Kidney capillary endothelial cell (primary cell): ENCODE measurements around the gene SYNDIG1.
"Not testable (repeated sequence)": the region's sequence is repeated elsewhere in the genome, so short reads cannot be mapped to it uniquely, and the experiment has no call there.

Experiments
- DNase-seq: peaks from one replicate; pipeline ENCODE4 v3.0.0-alpha.2; 2018; ENCODE audit warnings: low spot score

The SYNDIG1 gene

GRCh38 chr20:24493181-24493580 lies 23.8 kb downstream of the SYNDIG1 start:
- DNase-seq, result no peak

GRCh38 chr20:24493661-24494459 lies 24.4 kb downstream of the SYNDIG1 start:
- DNase-seq, result no peak

GRCh38 chr20:24494460-24494920 lies 25.1 kb downstream of the SYNDIG1 start:
- DNase-seq, result no peak

DNA sequence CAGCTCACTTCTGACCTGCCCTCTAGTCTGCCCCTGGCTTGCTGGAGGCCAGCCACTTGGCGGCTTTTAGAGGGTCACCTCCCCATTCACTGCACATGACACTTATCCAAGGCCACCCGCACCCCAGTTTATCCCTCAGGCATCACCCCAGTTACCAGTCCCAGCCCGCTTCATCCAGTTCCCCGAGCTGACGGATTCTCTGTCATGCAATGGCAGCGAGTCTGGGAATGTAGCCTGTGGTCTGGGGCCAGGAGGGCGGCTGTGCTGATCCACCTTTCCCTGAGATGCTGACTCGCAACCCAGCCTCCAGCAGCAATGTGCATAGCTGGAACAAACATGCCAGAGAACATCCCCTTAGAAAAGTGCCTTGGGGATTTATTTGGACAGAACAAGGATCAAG lies 25.8 kb downstream of the SYNDIG1 start:
- DNase-seq, result no peak

DNA sequence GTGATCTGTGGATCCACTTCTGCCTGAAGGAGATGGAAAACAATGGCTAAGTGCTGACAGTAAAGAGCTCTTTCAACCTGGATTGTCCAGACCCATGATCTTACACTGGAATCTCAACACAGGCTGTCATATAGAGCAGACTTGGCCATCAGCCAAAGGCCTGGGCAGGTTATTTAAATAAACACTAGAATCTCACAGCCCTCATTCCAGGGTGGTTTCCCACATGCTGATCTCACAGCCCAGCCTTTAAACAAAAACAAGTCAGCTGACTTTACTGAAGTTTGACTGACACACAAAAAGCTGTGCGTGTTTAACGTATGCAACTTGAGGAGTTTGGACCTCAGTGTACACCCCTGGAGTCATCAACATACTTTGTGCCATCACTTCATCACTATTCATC lies 28.4 kb downstream of the SYNDIG1 start:
- DNase-seq, result no peak

DNA sequence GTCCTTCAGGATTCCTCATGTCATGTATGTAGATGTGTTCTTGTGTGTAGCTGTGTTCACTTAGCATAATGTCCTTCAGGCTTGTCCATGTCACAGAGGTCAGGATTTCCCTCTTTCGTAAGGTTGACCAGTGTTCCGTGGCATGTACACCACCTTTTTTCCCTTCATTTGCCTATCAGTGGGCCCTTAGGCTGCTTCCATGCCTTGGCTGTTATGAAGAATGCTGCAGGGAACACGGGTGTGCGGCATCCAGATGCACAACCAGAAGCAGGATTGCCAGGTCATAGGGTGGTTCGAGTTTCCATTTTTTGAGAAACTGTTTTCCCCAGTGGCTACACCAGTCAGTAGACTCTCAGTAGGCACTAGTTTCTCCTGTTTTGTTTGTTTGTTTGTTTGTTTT lies 29.2 kb downstream of the SYNDIG1 start:
- no peak for DNase-seq

DNA sequence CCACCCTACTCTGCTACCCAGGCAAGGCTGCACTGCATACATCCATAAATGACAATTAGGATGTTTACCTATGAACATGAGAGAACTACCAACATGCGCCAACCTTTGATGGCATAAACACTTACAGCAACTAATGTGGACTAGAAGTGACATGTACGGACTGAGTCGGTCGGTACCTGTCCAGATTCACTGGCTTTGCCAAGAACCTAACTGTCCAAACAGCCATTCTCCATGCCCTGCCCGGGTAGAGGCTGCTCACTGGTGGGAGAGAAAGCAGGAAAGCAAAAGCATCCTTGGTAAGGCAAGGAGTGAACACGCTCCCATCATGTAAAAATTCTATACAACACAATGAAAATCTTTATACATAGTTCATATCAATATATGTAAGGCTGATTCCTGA lies 30.0 kb downstream of the SYNDIG1 start:
- DNase-seq, result no peak

DNA sequence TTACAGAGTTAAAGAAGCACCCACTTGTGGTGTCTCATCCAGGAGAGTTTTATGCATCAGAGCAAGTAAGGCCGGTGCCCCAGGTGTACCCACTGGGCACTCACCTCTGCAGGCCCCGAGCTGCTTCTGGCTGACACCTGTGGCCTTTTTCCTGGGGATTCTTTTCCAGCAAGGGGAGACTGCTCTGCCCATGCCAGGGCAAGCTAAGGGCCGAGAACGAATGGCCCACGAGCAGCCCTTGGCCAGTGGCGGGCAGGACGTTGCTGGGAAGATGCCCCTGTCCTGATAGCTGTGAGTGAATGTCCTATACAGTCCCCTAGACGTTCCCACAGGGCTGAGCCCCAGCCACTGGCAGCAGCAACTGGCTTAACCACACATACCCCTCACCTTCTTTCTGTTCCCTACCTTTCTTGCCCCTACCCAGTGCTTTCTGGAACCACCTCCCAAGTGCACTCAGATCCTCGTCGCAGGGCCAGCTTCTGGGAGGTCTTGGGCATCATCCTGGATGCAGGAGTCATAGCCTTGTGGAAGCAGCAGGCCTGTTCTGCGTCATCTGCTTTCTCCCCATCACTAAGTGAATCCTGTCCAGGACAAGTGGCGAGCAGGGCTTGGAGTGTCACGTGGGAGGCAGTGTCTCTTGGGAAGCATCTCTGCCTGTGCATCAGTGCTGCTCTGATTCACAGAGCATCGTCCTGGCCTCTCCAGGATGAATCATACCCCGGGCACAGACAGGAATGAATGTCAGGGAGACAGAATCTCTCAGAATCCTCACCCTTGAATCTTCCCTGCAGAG lies 32.5 kb downstream of the SYNDIG1 start:
- no peak for DNase-seq

GRCh38 chr20:24502661-24503060 lies 33.2 kb downstream of the SYNDIG1 start:
- DNase-seq, result no peak

DNA sequence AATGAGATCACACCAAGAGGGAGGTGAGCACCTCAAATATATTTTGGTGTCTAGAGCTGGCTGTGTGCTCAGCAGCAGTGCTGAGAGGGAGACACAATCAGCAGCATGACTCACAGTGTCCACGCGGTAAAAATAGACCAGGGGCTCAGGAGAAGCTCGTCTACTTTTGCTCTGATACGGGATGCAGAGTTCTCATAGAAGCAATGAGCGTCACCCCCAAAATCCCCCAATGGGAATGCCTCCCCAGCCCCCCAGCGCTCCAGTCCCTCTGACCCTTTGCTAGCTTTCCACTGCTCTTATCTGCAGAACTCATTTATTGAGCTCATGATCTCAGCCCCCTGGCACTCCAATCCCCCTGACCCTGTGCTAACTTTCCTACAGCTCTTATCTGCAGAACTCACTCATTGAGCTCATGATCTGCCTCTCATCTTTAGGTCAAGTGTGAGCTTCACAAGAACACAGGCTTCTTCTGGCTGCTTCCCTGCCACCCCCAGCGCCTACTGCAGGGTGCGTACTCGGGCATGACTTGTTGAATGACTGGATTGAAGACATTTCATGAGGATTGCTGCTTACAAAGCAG lies 34.0 kb downstream of the SYNDIG1 start:
- no peak for DNase-seq

- no peak for DNase-seq
Measured at GRCh38 chr20:24504331-24505285, 35.2 kb downstream of the SYNDIG1 start.

GRCh38 chr20:24506146-24506545 lies 36.7 kb downstream of the SYNDIG1 start:
- no peak for DNase-seq

GRCh38 chr20:24506696-24507095 lies 37.3 kb downstream of the SYNDIG1 start:
- DNase-seq, result no peak

DNA sequence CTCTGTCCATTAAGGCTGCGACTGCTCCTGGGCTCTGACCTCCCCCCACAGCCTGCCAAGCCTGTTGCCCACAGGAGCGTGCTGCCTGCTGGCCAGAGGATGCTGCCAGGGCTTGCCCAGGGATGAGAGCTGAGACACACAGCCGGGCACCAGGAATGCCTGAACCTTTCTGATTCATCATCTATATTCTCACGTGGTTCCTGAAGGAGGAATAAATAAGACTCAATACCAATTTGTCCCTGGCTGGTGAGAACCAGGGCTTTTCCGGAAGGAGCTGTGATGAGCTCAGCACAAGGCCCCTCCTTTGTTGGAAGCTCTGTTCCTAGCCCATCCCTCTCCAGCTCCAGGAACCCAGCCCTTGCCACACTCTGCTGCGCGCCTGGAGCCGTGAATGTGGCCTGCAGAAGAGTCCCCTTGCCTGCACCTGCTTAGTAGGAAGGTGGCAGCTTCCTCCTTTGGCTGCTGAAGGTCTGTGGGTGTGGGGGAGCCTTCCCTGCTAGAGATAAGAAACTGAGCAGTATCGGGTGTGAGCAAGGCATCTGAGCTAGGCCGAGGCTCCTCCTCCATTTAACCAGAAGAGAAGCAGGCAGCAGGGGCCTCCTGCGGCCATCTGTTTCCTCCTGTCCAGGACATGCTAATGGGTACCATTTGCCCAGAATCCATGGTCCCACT lies 37.9 kb downstream of the SYNDIG1 start:
- no peak for DNase-seq

DNA sequence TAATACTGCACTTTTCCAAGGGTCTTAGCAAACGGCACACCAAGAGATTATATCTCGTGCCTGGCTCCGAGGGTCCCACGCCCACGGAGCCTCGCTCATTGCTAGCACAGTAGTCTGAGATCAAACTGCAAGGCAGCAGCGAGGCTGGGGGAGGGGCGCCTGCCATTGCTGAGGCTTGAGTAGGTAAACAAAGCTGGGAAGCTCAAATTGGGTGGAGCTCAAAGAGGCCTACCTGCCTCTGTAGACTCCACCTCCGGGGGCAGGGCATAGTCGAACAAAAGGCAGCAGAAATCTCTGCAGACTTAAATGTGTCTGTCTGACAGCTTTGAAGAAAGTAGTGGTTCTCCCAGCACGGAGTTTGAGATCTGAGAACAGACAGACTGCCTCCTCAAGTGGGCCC lies 43.0 kb downstream of the SYNDIG1 start:
- DNase-seq, result not testable (repeated sequence)

- DNase-seq, result no peak
Measured at GRCh38 chr20:24518515-24518914, 49.1 kb downstream of the SYNDIG1 start.

- no peak for DNase-seq
Measured at GRCh38 chr20:24519476-24519875, 50.0 kb downstream of the SYNDIG1 start.

DNA sequence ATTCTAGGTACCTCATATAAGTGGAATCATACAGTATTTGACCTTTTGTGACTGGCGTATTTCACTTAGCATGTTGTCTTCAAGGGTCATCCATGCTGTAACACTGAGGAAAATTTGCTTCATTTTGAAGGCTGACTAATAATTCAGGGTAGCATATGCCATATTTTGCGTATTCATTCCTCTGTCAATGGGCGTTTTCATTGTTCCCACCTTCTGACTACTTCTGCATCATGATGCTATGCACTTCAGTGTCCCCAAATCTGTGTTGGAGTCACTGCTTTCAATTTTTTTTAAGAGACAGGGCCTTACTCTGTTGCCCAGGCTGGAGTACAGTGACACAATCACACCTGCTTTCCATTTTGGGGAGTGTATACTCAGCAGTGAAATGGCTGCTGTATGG lies 51.6 kb downstream of the SYNDIG1 start:
- DNase-seq, result no peak

- no peak for DNase-seq
Measured at GRCh38 chr20:24522452-24523330, 53.3 kb downstream of the SYNDIG1 start.

- no peak for DNase-seq
Measured at GRCh38 chr20:24523661-24524060, 54.2 kb downstream of the SYNDIG1 start.
